Common myeloid progenitor, CD34-positive (primary cell): ENCODE data around the gene F11R.
A peak's percentile ranks its signal among the peaks of the same experiment; 100 is the strongest.
"Not testable (repeated sequence)": the region's sequence is repeated elsewhere in the genome, so short reads cannot be mapped to it uniquely, and the experiment has no call there.

Experiments
- CTCF ChIA-PET: fragments of 350-600 bp; sonication (Branson Sonifier 250); formaldehyde crosslinking; loops from one replicate; lab custom pipeline; 2021; ENCODE audit warnings: antibody characterized with exemption; lab: Charles Lee
- POLR2A ChIA-PET: fragments of 350-600 bp; sonication (Branson Sonifier 250); formaldehyde crosslinking; loops from one replicate; lab custom pipeline; 2021; ENCODE audit warnings: antibody characterized with exemption; lab: Charles Lee
- DNase-seq, 3 donors: peaks; one replicate each; pipeline versions ENCODE4 v3.0.0 to v3.0.0-alpha.2; 2013
- H3K27ac ChIP-seq, 2 experiments: 1 replicate in 1 of 2; 2 replicates in 1 of 2; pipeline ENCODE4 v1.7.0; 2013; ENCODE audit warnings: inconsistent platforms in 2 of 2, low read length in 2 of 2, mild to moderate bottlenecking in 2 of 2, low read depth in 1 of 2, moderate library complexity in 1 of 2; ENCODE audit not compliant: severe bottlenecking in 2 of 2, insufficient read depth in 1 of 2, poor library complexity in 1 of 2
- H3K27me3 ChIP-seq, 5 experiments: replicated peaks in 2 of 5; 1 replicate in 3 of 5; 2 replicates in 2 of 5; pipeline versions ENCODE4 v1.6.1 to v1.7.0; 2013; ENCODE audit warnings: low read length in 4 of 5, mild to moderate bottlenecking in 2 of 5, moderate library complexity in 2 of 5, inconsistent platforms in 1 of 5; ENCODE audit not compliant: insufficient read depth in 5 of 5, control insufficient read depth in 4 of 5
- H3K36me3 ChIP-seq, 4 experiments: 1 replicate in 2 of 4; 2 replicates in 2 of 4; pipeline versions ENCODE4 v1.6.1 to v1.7.0; 2013; ENCODE audit warnings: low read length in 3 of 4, control low read depth in 1 of 4, mild to moderate bottlenecking in 1 of 4; ENCODE audit not compliant: control insufficient read depth in 4 of 4, insufficient read depth in 4 of 4
- H3K4me1 ChIP-seq, 4 experiments: 1 replicate in 3 of 4; 2 replicates in 1 of 4; pipeline versions ENCODE4 v1.6.1 to v1.7.1; 2013; ENCODE audit warnings: low read length in 3 of 4, mild to moderate bottlenecking in 3 of 4, control low read depth in 1 of 4, inconsistent platforms in 1 of 4, moderate library complexity in 1 of 4; ENCODE audit not compliant: control insufficient read depth in 4 of 4, insufficient read depth in 4 of 4; ENCODE audit errors: control extremely low read depth in 1 of 4
- H3K4me3 ChIP-seq, 7 experiments: 1 replicate in 4 of 7; 2 replicates in 3 of 7; pipeline versions ENCODE4 v1.5.1 to v1.7.0; 2013; ENCODE audit warnings: mild to moderate bottlenecking in 7 of 7, low read length in 6 of 7, moderate library complexity in 6 of 7, inconsistent platforms in 2 of 7, low read depth in 2 of 7, control low read depth in 1 of 7; ENCODE audit not compliant: insufficient read depth in 4 of 7, control insufficient read depth in 1 of 7; ENCODE audit errors: extremely low read depth in 1 of 7
- H3K9me3 ChIP-seq, 5 experiments: 1 replicate in 4 of 5; 2 replicates in 1 of 5; pipeline versions ENCODE4 v1.6.1 to v1.7.1; 2013; ENCODE audit warnings: low read length in 4 of 5, mild to moderate bottlenecking in 2 of 5, inconsistent platforms in 1 of 5, low read depth in 1 of 5, moderate library complexity in 1 of 5; ENCODE audit not compliant: control insufficient read depth in 4 of 5, insufficient read depth in 2 of 5; ENCODE audit errors: control extremely low read depth in 1 of 5
- WGBS: methylation state at CpG from one replicate; pipeline ENCODE4 v1.1.5; 2013; ENCODE audit not compliant: insufficient coverage; 5-methylcytosine and 5-hydroxymethylcytosine counted together

F11R gene

GRCh38 chr1:160996178-160996577 is 24.8 kb downstream of the F11R start:
- POLR2A ChIA-PET, result interaction anchor here (1.9 kb wide), 1 partner anchor 49 kb away, joined by 8 read pairs; the partner anchor contains the start of gene USF1
- H3K4me3 ChIP-seq, result no peak overlapping the region
- CTCF ChIA-PET, result interaction anchor here (0.8 to 8.6 kb wide), 13 partner anchors 8 to 386 kb away, joined by 3 to 120 read pairs (median 25); partner anchors contain the start of genes ARHGAP30, DEDD, F11R and KLHDC9
- peaks cover 12 to 34% (median 26%) of the 10 kb centered on the region in 4 experiments for H3K36me3 ChIP-seq
- DNase-seq, result no peak
- H3K4me1 ChIP-seq, result peaks cover 0 to 6% (median 5%) of the 10 kb centered on the region in 4 experiments
- H3K9me3 ChIP-seq, result no peaks in the 10 kb centered on the region
- H3K27ac ChIP-seq, result no peak overlapping the region
- 88% methylated on average over 3 of the region's 3 CpGs for WGBS
- no peaks in the 10 kb centered on the region for H3K27me3 ChIP-seq

GRCh38 chr1:160993544-160994193 is 27.3 kb downstream of the F11R start:
- Histone ChIP-seq H3K27ac (no peak overlapping the region), H3K36me3 (peaks cover 2 to 9% (median 5%) of the 10 kb centered on the region in 4 experiments), H3K27me3 (no peaks in the 10 kb centered on the region), H3K4me1 (peaks cover 0 to 12% (median 6%) of the 10 kb centered on the region in 4 experiments), H3K4me3 (no peak overlapping the region), H3K9me3 (no peaks in the 10 kb centered on the region)
- 29% methylated on average over 3 of the region's 14 CpGs for WGBS
- DNase-seq, result peak; percentile 47 to 71 (median 62)
- POLR2A ChIA-PET, result interaction anchor here (1.0 kb wide), 1 partner anchor 27 kb away, joined by 4 read pairs; no protein-coding TSS in a partner anchor
- CTCF ChIA-PET, result interaction anchor here (1.0 to 8.6 kb wide), 9 partner anchors 16 to 149 kb away, joined by 3 to 120 read pairs (median 7); partner anchors contain the start of genes ARHGAP30, F11R and KLHDC9

GRCh38 chr1:160992036-160992435 is 28.9 kb downstream of the F11R start:
- CTCF ChIA-PET, result interaction anchor here (0.6 to 3.7 kb wide), 7 partner anchors 8 to 157 kb away, joined by 3 to 21 read pairs (median 5); partner anchors contain the start of gene KLHDC9
- H3K9me3 ChIP-seq, H3K4me3 ChIP-seq, H3K27me3 ChIP-seq, H3K36me3 ChIP-seq, H3K4me1 ChIP-seq, POLR2A ChIA-PET, H3K27ac ChIP-seq, DNase-seq: not testable (repeated sequence)
- 100% methylated on average over 2 of the region's 4 CpGs for WGBS

- CTCF ChIA-PET, result interaction anchor here (0.6 to 2.1 kb wide), 8 partner anchors 9 to 648 kb away, joined by 3 to 11 read pairs (median 3); partner anchors contain the start of gene ITLN2
- DNase-seq, result no peak
- Histone ChIP-seq H3K4me3 (no peak overlapping the region), H3K27me3 (peaks cover 0 to 3% (median 0%) of the 10 kb centered on the region in 5 experiments), H3K4me1 (peaks cover 0 to 7% (median 1%) of the 10 kb centered on the region in 4 experiments), H3K36me3 (no peaks in the 10 kb centered on the region), H3K9me3 (no peaks in the 10 kb centered on the region), H3K27ac (no peak overlapping the region)
- 97% methylated on average over 6 of the region's 8 CpGs for WGBS
- POLR2A ChIA-PET, result interaction anchor here (0.6 kb wide), 1 partner anchor 13 kb away, joined by 3 read pairs; no protein-coding TSS in a partner anchor
Observed at GRCh38 chr1:160987359-160988050, 33.4 kb downstream of the F11R start.

GRCh38 chr1:160985723-160986122 is 35.2 kb downstream of the F11R start:
- Histone ChIP-seq H3K27me3 (peaks cover 0 to 21% (median 3%) of the 10 kb centered on the region in 5 experiments), H3K9me3 (no peaks in the 10 kb centered on the region), H3K4me3 (no peak overlapping the region), H3K27ac (no peak overlapping the region), H3K4me1 (peaks cover 0 to 18% (median 11%) of the 10 kb centered on the region in 4 experiments), H3K36me3 (no peaks in the 10 kb centered on the region)
- WGBS, result 83% methylated on average over 1 of the region's 4 CpGs
- ChIA-PET CTCF (no interaction called here), POLR2A (no interaction called here)
- DNase-seq, result no peak

- H3K9me3 ChIP-seq, result no peaks in the 10 kb centered on the region
- H3K27ac ChIP-seq, result no peak overlapping the region
- ChIA-PET CTCF (interaction anchor here (1.0 kb wide), 1 partner anchor 16 kb away, joined by 3 read pairs; no protein-coding TSS in a partner anchor), POLR2A (no interaction called here)
- 4% methylated on average over 34 of the region's 42 CpGs for WGBS
- H3K27me3 ChIP-seq, result peaks cover 0 to 26% (median 6%) of the 10 kb centered on the region in 5 experiments
- H3K36me3 ChIP-seq, result no peaks in the 10 kb centered on the region
- H3K4me1 ChIP-seq, result peaks cover 0 to 11% (median 10%) of the 10 kb centered on the region in 4 experiments
- H3K4me3 ChIP-seq, result peak overlapping the region; percentile 8 to 72 (median 55)
- peak; percentile 17 to 69 (median 54) for DNase-seq
Observed at GRCh38 chr1:160981584-160982411, 39.2 kb downstream of the F11R start.
